Activated CD4-positive, alpha-beta memory T cell treated with anti-CD3 and anti-CD28 coated beads for 36 hours (primary cell): ENCODE measurements around the gene CAPZB. TPM values are rescaled to one million over a fixed set of nuclear protein-coding genes. Genes with fewer than 3 reads are reported as not detected.

Experiments
- CTCF ChIA-PET: fragments of 350-600 bp; sonication (Branson Sonifier 250); formaldehyde crosslinking; loops from one replicate; lab custom pipeline; 2021; ENCODE audit warnings: antibody characterized with exemption, inconsistent platforms; lab: Charles Lee
- POLR2A ChIA-PET: fragments of 350-600 bp; sonication (Branson Sonifier 250); formaldehyde crosslinking; loops from one replicate; lab custom pipeline; 2021; ENCODE audit warnings: antibody characterized with exemption; lab: Charles Lee
- DNase-seq: peaks from one replicate; pipeline ENCODE4 v3.0.0-alpha.2; 2020
- H3K27ac Mint-ChIP-seq: one replicate; pipeline ENCODE4 v1.8.0; 2021; ENCODE audit warnings: mixed read lengths
- H3K27me3 Mint-ChIP-seq: one replicate; pipeline ENCODE4 v1.8.0; 2021; ENCODE audit warnings: mixed read lengths
- H3K36me3 Mint-ChIP-seq: one replicate; pipeline ENCODE4 v1.8.0; 2021; ENCODE audit warnings: mixed read lengths
- H3K4me1 Mint-ChIP-seq: one replicate; pipeline ENCODE4 v1.8.0; 2021; ENCODE audit warnings: low read depth, mixed read lengths
- H3K4me3 Mint-ChIP-seq: one replicate; pipeline ENCODE4 v1.8.0; 2021; ENCODE audit warnings: mild to moderate bottlenecking, mixed read lengths
- H3K9me3 Mint-ChIP-seq: one replicate; pipeline ENCODE4 v1.8.0; 2021; ENCODE audit warnings: mixed read lengths
- intact Hi-C: fragments of 100-400 bp; cut with micrococcal nuclease; formaldehyde crosslinking; loops from one replicate; pipeline ENCODE4 v1.15.1; 2023
- total RNA-seq, 2 experiments: library from RNA; stranded (reverse); gene quantifications; one replicate each; pipeline ENCODE4 v1.2.3, GENCODE V29; 2021

CAPZB gene
- total RNA-seq, 2 experiments from 2014 or later: 388 to 419 TPM

DNA sequence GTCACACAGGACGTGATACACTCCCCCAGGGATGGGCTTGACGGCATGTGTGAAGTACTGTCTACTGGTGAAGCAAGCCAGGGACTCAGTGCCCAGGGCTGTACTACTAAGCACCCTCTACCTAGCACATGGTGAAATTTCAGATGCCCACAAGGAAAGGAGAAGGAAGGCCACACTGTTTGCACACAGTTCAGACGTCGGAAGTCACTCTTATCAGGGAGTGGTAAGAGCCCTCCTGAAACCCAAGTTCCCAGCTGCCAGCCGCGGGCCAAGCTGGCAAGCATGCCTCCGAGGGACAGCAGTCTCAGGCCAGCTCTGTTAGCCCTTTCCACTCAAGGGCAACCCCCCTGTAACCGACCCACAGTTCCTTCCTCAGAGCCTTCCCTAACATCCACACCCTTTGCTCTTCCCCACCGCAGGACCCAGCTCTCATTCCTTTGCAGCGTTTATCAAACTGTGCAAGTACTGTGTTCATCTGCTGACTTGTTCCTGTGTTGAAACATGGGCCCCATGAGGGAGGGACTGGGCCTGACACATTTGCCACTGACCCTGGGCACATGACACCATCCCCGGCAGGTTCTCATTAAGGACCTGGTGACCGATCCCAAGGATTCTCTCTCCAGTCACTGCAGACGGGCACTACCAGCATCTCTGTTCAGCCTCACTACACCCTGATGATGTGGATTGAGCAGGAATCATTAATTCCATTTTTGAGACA, 114.7 kb downstream of the CAPZB start:
- no peaks in the 10 kb centered on the region for H3K36me3 Mint-ChIP-seq
- H3K27ac Mint-ChIP-seq: peak overlapping the region; percentile 49
- H3K4me3 Mint-ChIP-seq: no peak overlapping the region
- peaks cover 23% of the 10 kb centered on the region for H3K4me1 Mint-ChIP-seq
- H3K27me3 Mint-ChIP-seq: no peaks in the 10 kb centered on the region
- CTCF ChIA-PET: no interaction called here
- POLR2A ChIA-PET: no interaction called here
- intact Hi-C loops: no loop called here
- DNase-seq: no peak
- no peaks in the 10 kb centered on the region for H3K9me3 Mint-ChIP-seq

DNA sequence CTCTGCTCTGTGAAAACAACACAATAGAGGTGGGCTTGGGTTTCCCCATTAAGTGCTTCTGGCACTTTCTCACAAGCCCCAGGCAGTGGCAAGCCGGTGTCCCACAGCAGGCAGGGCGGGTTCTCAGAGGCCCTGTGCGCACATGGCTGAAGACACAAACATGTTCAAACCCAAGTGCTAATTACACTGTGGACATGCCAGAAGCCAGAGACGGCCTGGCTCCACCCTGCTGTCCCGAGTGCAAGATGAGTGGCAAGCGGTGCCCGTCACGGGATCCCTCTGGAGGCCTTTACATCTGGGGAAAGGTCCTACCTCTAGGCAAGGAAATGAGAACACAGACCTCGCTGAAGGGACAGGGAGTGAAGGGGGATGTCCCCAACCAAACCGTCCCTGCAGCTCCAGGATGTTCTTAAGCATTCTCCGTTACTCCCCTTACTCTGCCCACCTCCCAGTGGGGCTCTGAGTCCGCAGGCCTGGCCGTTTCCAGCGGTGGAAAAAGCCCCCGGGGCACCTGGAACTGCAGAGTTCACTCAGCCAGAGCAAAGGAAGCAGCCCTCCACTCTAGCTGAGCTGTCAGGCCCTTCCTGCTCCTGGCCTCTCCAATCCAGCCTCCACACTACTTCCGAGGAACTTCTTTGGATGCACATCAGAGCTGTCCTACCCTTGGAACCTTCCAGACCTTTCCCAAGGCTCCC, 115.8 kb downstream of the CAPZB start:
- intact Hi-C loops: no loop called here
- CTCF ChIA-PET: no interaction called here
- H3K36me3 Mint-ChIP-seq: no peaks in the 10 kb centered on the region

GRCh38 chr1:19368964-19369363, 116.4 kb downstream of the CAPZB start:
- Mint-ChIP-seq H3K27me3 (no peaks in the 10 kb centered on the region), H3K9me3 (no peaks in the 10 kb centered on the region), H3K4me3 (no peak overlapping the region), H3K27ac (peak overlapping the region; percentile 13), H3K36me3 (no peaks in the 10 kb centered on the region), H3K4me1 (peaks cover 27% of the 10 kb centered on the region)
- intact Hi-C loops: no loop called here
- CTCF ChIA-PET: interaction anchor here (2.0 kb wide), 1 partner anchor 22 kb away, joined by 5 read pairs; no protein-coding TSS in a partner anchor
- no peak for DNase-seq
- POLR2A ChIA-PET: no interaction called here

More for the DNA sequence above, 115.8 kb downstream of the CAPZB start:
- Mint-ChIP-seq H3K4me1 (peaks cover 22% of the 10 kb centered on the region), H3K4me3 (no peak overlapping the region), H3K27me3 (no peaks in the 10 kb centered on the region), H3K27ac (peak overlapping the region; percentile 49), H3K9me3 (no peaks in the 10 kb centered on the region)
- POLR2A ChIA-PET: no interaction called here
- DNase-seq: no peak

DNA sequence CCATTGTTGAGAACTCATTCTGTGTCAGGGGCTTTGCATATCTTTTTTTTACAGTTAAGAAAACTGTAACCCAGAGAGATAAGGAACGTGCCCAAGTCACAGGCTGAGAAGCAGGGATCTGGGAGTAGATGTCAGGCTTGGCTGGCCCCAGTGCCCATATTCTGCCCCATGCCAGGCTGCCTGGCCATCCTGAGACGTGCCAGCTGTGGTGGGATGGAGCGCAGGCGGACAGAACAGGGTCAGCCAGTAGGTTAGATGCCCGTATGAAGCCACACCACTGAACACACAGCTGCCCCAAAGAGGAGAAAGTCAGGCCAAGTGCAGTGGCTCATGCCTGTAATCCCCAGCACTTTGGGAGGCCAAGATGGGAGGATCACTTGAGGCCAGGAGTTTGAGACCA, 117.3 kb downstream of the CAPZB start:
- CTCF ChIA-PET: interaction anchor here (2.0 kb wide), 1 partner anchor 23 kb away, joined by 5 read pairs; no protein-coding TSS in a partner anchor
- POLR2A ChIA-PET: no interaction called here
- Mint-ChIP-seq H3K4me1 (peaks cover 27% of the 10 kb centered on the region), H3K4me3 (no peak overlapping the region), H3K27ac (no peak overlapping the region), H3K36me3 (no peaks in the 10 kb centered on the region), H3K27me3 (no peaks in the 10 kb centered on the region), H3K9me3 (no peaks in the 10 kb centered on the region)
- no peak for DNase-seq
- intact Hi-C loops: no loop called here

DNA sequence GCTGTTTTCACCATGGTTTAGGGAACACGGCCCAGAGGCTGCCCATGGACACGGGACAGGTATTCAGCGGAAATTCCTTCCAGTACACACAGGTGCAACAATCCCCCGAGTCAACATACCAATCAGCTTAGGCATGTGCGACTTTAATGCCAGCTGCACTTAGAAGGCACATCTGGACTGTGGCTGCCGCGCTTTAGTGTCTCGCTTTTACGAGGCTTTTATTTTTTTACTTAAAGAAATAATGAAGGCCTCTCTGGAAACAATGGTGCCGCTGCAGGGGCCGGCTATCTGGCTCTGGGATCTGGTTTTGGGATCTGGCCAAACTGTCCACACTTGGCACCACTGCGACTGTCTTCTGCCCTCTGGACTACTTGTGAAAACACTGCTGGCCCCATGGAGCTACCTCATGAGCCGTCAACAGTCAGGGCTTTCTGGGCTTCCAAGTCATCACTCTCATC, 117.7 kb downstream of the CAPZB start:
- DNase-seq: no peak
- H3K36me3 Mint-ChIP-seq: peaks cover 1% of the 10 kb centered on the region
- H3K27me3 Mint-ChIP-seq: no peaks in the 10 kb centered on the region
- POLR2A ChIA-PET: no interaction called here
- no peak overlapping the region for H3K4me3 Mint-ChIP-seq
- peaks cover 27% of the 10 kb centered on the region for H3K4me1 Mint-ChIP-seq
- intact Hi-C loops: no loop called here
- no peaks in the 10 kb centered on the region for H3K9me3 Mint-ChIP-seq
- CTCF ChIA-PET: interaction anchor here (0.6 to 2.0 kb wide), 2 partner anchors 24 to 26 kb away, joined by 4 to 5 read pairs; no protein-coding TSS in a partner anchor
- no peak overlapping the region for H3K27ac Mint-ChIP-seq

DNA sequence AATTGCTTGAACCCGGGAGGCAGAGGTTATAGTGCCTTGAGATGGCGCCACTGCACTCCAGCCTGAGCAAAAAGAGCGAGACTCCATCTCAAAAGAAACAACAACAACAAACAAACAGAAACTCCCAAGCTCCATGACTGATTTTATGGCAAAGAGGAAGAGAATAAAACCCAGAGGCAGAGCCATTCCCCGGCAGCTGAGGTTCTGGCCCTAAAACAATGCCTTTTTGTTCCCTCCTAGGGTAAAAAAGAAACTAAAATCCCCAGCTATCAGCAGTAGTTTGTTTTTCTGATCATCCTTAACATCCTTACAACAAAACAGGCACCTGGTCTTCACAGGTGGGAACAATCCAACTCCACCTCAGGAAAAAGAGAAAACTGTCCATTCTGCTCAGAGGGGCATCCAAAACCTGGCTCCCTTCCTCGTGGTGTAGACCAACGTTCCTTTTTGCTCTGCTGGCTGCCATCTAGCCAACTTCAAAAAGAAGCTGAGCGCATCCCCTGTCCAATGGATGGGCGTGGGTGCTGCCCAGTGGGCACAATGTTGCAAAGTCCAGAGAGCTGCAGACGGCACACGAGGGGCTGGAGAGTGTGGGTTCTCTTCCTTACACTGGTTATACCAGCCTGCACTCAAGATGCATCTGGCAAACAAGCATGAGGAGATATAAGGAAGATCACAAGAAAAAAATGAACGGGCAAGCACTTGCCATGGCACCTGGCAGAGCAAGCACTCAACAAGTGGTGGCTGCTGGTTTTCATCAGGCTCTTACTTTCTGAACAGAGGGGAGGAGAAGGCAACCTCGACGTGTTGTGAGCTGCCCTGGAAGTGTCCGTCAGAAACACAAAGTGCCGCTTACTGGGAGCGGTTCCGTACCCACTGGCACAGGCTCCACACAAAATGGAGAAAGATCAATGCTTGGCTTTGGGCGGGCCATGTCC, 118.5 kb downstream of the CAPZB start:
- H3K4me1 Mint-ChIP-seq: peaks cover 27% of the 10 kb centered on the region
- no peak overlapping the region for H3K27ac Mint-ChIP-seq
- H3K36me3 Mint-ChIP-seq: peaks cover 1% of the 10 kb centered on the region
- CTCF ChIA-PET: interaction anchor here (0.6 to 2.0 kb wide), 2 partner anchors 24 to 27 kb away, joined by 4 to 5 read pairs; no protein-coding TSS in a partner anchor
- POLR2A ChIA-PET: no interaction called here
- no peak overlapping the region for H3K4me3 Mint-ChIP-seq
- H3K27me3 Mint-ChIP-seq: no peaks in the 10 kb centered on the region
- no peaks in the 10 kb centered on the region for H3K9me3 Mint-ChIP-seq
- DNase-seq: no peak
- intact Hi-C loops: no loop called here

GRCh38 chr1:19365721-19366120, 119.6 kb downstream of the CAPZB start:
- ChIA-PET CTCF (no interaction called here), POLR2A (no interaction called here)
- intact Hi-C loops: no loop called here
- Mint-ChIP-seq H3K36me3 (peaks cover 1% of the 10 kb centered on the region), H3K9me3 (no peaks in the 10 kb centered on the region), H3K4me1 (peaks cover 35% of the 10 kb centered on the region), H3K27me3 (no peaks in the 10 kb centered on the region), H3K4me3 (no peak overlapping the region), H3K27ac (no peak overlapping the region)
- no peak for DNase-seq

- no peak for DNase-seq
- H3K27me3 Mint-ChIP-seq: no peaks in the 10 kb centered on the region
- peak overlapping the region; percentile 11 for H3K27ac Mint-ChIP-seq
- intact Hi-C loops: no loop called here
- POLR2A ChIA-PET: no interaction called here
- CTCF ChIA-PET: interaction anchor here (1.0 to 1.7 kb wide), 5 partner anchors 11 to 298 kb away, joined by 3 to 5 read pairs (median 4); no protein-coding TSS in a partner anchor
- H3K36me3 Mint-ChIP-seq: peaks cover 1% of the 10 kb centered on the region
- no peak overlapping the region for H3K4me3 Mint-ChIP-seq
- no peaks in the 10 kb centered on the region for H3K9me3 Mint-ChIP-seq
- peaks cover 35% of the 10 kb centered on the region for H3K4me1 Mint-ChIP-seq
Measured at GRCh38 chr1:19363536-19364152, 121.7 kb downstream of the CAPZB start.

DNA sequence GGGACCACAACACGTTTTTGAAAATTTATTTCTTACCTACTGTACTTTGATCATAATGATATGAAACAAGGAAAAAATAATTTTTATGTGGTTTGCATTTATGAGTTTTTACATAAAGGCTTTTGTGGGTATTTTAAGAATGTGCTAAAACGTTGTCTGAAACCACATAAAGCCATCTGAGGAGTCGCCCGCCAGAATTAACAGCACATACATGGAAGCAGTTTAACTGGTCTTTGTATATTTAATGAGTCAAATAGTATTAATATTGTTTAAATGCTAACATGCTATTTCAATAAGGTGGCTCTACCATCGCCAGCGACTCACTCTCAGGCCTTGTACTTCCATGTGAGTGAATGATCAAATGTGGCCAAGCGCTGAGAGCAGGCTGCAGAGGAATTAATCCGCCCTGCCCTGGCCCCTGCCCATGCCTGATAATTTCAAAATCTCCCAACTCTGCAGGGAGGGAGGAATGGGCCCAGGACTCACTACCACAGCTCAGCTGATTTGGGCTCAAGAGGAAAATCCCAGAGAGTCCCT, 123.7 kb downstream of the CAPZB start:
- no peak overlapping the region for H3K27ac Mint-ChIP-seq
- H3K27me3 Mint-ChIP-seq: no peaks in the 10 kb centered on the region
- no peak overlapping the region for H3K4me3 Mint-ChIP-seq
- DNase-seq: no peak
- POLR2A ChIA-PET: no interaction called here
- intact Hi-C loops: no loop called here
- H3K4me1 Mint-ChIP-seq: peaks cover 29% of the 10 kb centered on the region
- H3K36me3 Mint-ChIP-seq: peaks cover 5% of the 10 kb centered on the region
- H3K9me3 Mint-ChIP-seq: no peaks in the 10 kb centered on the region
- CTCF ChIA-PET: no interaction called here

- H3K4me3 Mint-ChIP-seq: no peak overlapping the region
- peaks cover 29% of the 10 kb centered on the region for H3K4me1 Mint-ChIP-seq
- no peaks in the 10 kb centered on the region for H3K27me3 Mint-ChIP-seq
- CTCF ChIA-PET: no interaction called here
- peak overlapping the region; percentile 1 for H3K27ac Mint-ChIP-seq
- intact Hi-C loops: no loop called here
- peaks cover 8% of the 10 kb centered on the region for H3K36me3 Mint-ChIP-seq
- POLR2A ChIA-PET: no interaction called here
- no peaks in the 10 kb centered on the region for H3K9me3 Mint-ChIP-seq
- no peak for DNase-seq
Measured at GRCh38 chr1:19360843-19361610, 124.3 kb downstream of the CAPZB start.

GRCh38 chr1:19360432-19360831, 124.9 kb downstream of the CAPZB start:
- ChIA-PET POLR2A (no interaction called here), CTCF (no interaction called here)
- Mint-ChIP-seq H3K4me3 (no peak overlapping the region), H3K36me3 (peaks cover 14% of the 10 kb centered on the region), H3K4me1 (peaks cover 29% of the 10 kb centered on the region), H3K27me3 (no peaks in the 10 kb centered on the region), H3K27ac (peak overlapping the region; percentile 58), H3K9me3 (no peaks in the 10 kb centered on the region)
- DNase-seq: no peak
- intact Hi-C loops: no loop called here
